Vagina (tissue), 2 donors: Measurements from ENCODE around the gene BCL2L14. TPM values are rescaled to one million over a fixed set of nuclear protein-coding genes. Genes with fewer than 3 reads are reported as not detected.

Experiments used
- DNase-seq, 2 donors: peaks; one replicate each; pipeline ENCODE4 v3.0.0-alpha.2; 2017; ENCODE audit errors: extremely low spot score in 2 of 2
- H3K27ac ChIP-seq: fragments of 200-600 bp; sonication (generic); one replicate; pipeline ENCODE4 v1.5.1; 2019
- H3K27me3 ChIP-seq: fragments of 200-600 bp; sonication (generic); one replicate; pipeline ENCODE4 v1.5.1; 2019
- H3K36me3 ChIP-seq, 2 donors: fragments of 200-600 bp; sonication (generic); one replicate each; pipeline ENCODE4 v1.5.1; 2017 to 2019
- H3K4me1 ChIP-seq: fragments of 200-600 bp; sonication (generic); one replicate; pipeline ENCODE4 v1.5.1; 2019
- H3K4me3 ChIP-seq, 2 donors: fragments of 200-600 bp; sonication (generic); 1 replicate in 1 of 2; 2 replicates in 1 of 2; pipeline ENCODE4 v1.5.1; 2016 to 2019
- H3K9me3 ChIP-seq: fragments of 200-600 bp; sonication (generic); one replicate; pipeline ENCODE4 v1.5.1; 2019
- CTCF ChIP-seq, 3 experiments: fragments of 450-650 bp in 2 of 3; fragments of 200-600 bp in 1 of 3; sonication (generic) in 1 of 3; IDR thresholded peaks; one replicate each; pipeline ENCODE4 v1.5.1; 2017 to 2019; ENCODE audit warnings: antibody characterized with exemption in 3 of 3, mild to moderate bottlenecking in 2 of 3, moderate library complexity in 2 of 3
- POLR2A ChIP-seq, 2 donors: fragments of 450-650 bp; IDR thresholded peaks; one replicate each; pipeline ENCODE4 v1.6.1; 2017; ENCODE audit warnings: antibody characterized with exemption in 2 of 2, mild to moderate bottlenecking in 2 of 2, moderate library complexity in 2 of 2
- POLR2AphosphoS5 ChIP-seq, 2 donors: sonication (generic); formaldehyde crosslinking; IDR thresholded peaks; one replicate each; pipeline ENCODE4 v1.9.0; 2017; ENCODE audit warnings: antibody characterized with exemption in 2 of 2, mild to moderate bottlenecking in 2 of 2, low read depth in 1 of 2; ENCODE audit not compliant: insufficient read depth in 1 of 2
- intact Hi-C: fragments of 100-400 bp; cut with DNase I; formaldehyde crosslinking; loops from one replicate; pipeline ENCODE4 v1.15.1; 2023
- total RNA-seq: library from RNA; depleted of rRNA; stranded (reverse); fragments of >200 nt; gene quantifications from one replicate; pipeline ENCODE4 v1.2.3, GENCODE V29; 2016

Gene BCL2L14
- not detected for total RNA-seq

- H3K4me3 ChIP-seq, result no peak within 1 kb of the TSS
- intact Hi-C loops, result no loop called here
Observed at GRCh38 chr12:12070674-12071656, at the start of gene BCL2L14. TSS of gene BCL2L14 (plus strand) at chr12:12070939. CDS start at chr12:12079306, 8,367 bp downstream.

GRCh38 chr12:12022306-12022936 is 48.3 kb upstream of the BCL2L14 start:
- no peaks in the 10 kb centered on the region for H3K4me1 ChIP-seq
- no peaks in the 10 kb centered on the region for H3K9me3 ChIP-seq
- H3K4me3 ChIP-seq, result no peak overlapping the region
- no peaks in the 10 kb centered on the region for H3K36me3 ChIP-seq
- intact Hi-C loops, result loop anchor here (5.0 to 10.0 kb wide), 2 partner anchors 118 to 430 kb away; no protein-coding TSS in a partner anchor
- no peak for TF ChIP-seq POLR2AphosphoS5 (IDR thresholded peaks at IDR 0.05; ENCODE audit: insufficient read depth in 1 of 2, low read depth in 1 of 2)
- TF ChIP-seq POLR2A (IDR thresholded peaks at IDR 0.05), result no peak
- no peak for TF ChIP-seq CTCF (IDR thresholded peaks at IDR 0.05)
- H3K27me3 ChIP-seq, result no peaks in the 10 kb centered on the region
- H3K27ac ChIP-seq, result no peak overlapping the region
- DNase-seq, result no peak

More at GRCh38 chr12:12070674-12071656, at the start of gene BCL2L14:
- DNase-seq, result no peak
- no peaks in the 10 kb centered on the region for H3K4me1 ChIP-seq
- no peak for TF ChIP-seq POLR2A (IDR thresholded peaks at IDR 0.05)
- TF ChIP-seq POLR2AphosphoS5 (IDR thresholded peaks at IDR 0.05; ENCODE audit: insufficient read depth in 1 of 2, low read depth in 1 of 2), result no peak
- no peak for TF ChIP-seq CTCF (IDR thresholded peaks at IDR 0.05)
- no peak within 1 kb of the TSS for H3K27ac ChIP-seq
- no peaks in the 10 kb centered on the region for H3K36me3 ChIP-seq
- H3K9me3 ChIP-seq, result no peaks in the 10 kb centered on the region
- no peaks in the 10 kb centered on the region for H3K27me3 ChIP-seq

- DNase-seq, result no peak
- TF ChIP-seq POLR2A (IDR thresholded peaks at IDR 0.05) (no peak), POLR2AphosphoS5 (IDR thresholded peaks at IDR 0.05; ENCODE audit: insufficient read depth in 1 of 2, low read depth in 1 of 2) (no peak), CTCF (IDR thresholded peaks at IDR 0.05) (no peak)
- no peak overlapping the region for H3K27ac ChIP-seq
- no peaks in the 10 kb centered on the region for H3K27me3 ChIP-seq
- no peaks in the 10 kb centered on the region for H3K9me3 ChIP-seq
- no peaks in the 10 kb centered on the region for H3K36me3 ChIP-seq
- intact Hi-C loops, result loop anchor here (5.0 to 10.0 kb wide), 2 partner anchors 119 to 431 kb away; no protein-coding TSS in a partner anchor
- H3K4me1 ChIP-seq, result no peaks in the 10 kb centered on the region
- no peak overlapping the region for H3K4me3 ChIP-seq
Observed at GRCh38 chr12:12023456-12023855, 47.3 kb upstream of the BCL2L14 start.

- Histone ChIP-seq H3K27me3 (no peaks in the 10 kb centered on the region), H3K4me3 (no peak overlapping the region), H3K27ac (no peak overlapping the region), H3K4me1 (no peaks in the 10 kb centered on the region), H3K36me3 (no peaks in the 10 kb centered on the region), H3K9me3 (no peaks in the 10 kb centered on the region)
- TF ChIP-seq CTCF (IDR thresholded peaks at IDR 0.05), result no peak
- no peak for TF ChIP-seq POLR2A (IDR thresholded peaks at IDR 0.05)
- no peak for TF ChIP-seq POLR2AphosphoS5 (IDR thresholded peaks at IDR 0.05; ENCODE audit: insufficient read depth in 1 of 2, low read depth in 1 of 2)
- peak in 1 of 2 donors; percentile 62 for DNase-seq
- intact Hi-C loops, result loop anchor here (5.0 to 10.0 kb wide), 2 partner anchors 120 to 433 kb away; no protein-coding TSS in a partner anchor
Observed at GRCh38 chr12:12024911-12025682, 45.6 kb upstream of the BCL2L14 start.
